HG02870 (cell line): ENCODE results near the gene PCSK2.

Source experiments
- ATAC-seq: cut with Tn5 transposase; IDR thresholded peaks from one replicate; pipeline ENCODE4 v1.9.1; 2021; ENCODE audit warnings: mild to moderate bottlenecking, moderate library complexity; ENCODE audit not compliant: unreplicated experiment

Gene PCSK2

GRCh38 chr20:17502105-17502504 is 275.3 kb downstream of the PCSK2 start:
- no peak for ATAC-seq

GRCh38 chr20:17503301-17504065 is 276.6 kb downstream of the PCSK2 start:
- ATAC-seq = no peak

GRCh38 chr20:17504066-17504897 is 277.4 kb downstream of the PCSK2 start:
- ATAC-seq = peak; percentile 2

GRCh38 chr20:17504898-17505635 is 278.2 kb downstream of the PCSK2 start:
- ATAC-seq = peak; percentile 66

DNA sequence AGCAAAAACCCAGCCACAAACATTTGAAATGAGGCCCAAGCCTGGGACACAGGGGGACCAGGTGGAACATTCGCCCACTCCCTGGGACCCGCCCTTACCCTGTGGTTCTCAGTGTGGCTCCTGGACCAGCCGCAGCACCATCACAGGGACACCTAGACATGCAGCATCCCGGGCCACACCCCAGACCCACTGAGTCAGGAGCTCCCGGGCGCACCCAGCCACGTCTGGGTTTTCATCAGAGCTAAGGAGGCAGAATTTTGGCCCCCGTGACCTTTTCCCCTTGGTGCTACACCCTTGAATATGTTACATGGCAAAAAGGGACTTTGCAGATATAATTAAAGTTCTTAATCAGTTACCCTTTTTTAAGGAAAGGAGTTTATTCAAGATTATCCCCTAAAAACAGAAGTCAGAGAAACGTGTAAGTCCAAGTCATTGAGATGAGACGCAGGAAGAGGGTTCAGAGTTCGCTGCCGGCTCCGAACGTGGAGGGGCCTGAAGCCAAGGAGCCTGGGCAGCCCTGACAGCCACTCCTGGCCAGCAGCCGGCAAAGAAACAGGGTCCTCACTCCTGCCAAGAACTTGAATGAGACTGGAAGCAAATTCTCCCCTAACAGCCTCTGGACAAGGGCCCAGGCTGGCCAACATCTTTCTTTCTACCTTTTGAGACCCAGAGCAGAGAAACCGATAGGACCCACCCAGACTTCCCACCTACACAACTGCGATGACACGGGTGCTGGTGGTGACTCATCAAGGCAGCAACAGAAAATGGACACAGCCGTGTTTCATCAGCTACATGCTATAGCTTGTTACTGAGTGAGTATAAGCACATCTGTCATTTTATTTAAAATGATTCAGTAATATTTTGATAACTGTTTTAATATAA is 279.0 kb downstream of the PCSK2 start:
- no peak for ATAC-seq

DNA sequence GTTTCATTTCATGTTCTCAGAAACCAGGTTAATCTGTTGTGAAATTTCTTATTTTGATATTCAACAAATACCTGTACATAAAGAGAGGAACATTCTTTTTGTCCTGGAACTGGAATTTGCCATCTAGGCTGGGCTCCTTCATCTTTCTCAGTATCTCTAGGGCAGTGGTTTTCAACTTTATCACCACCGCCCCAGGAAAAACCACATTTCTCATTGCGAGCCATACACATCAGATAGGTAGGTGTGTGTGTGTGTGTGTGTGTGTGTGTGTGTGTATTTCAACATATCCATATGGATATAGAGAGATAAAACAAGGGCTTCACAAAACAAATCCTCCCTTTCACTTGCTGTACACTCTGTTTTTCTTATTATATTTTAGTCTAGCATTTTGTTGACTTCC is 280.2 kb downstream of the PCSK2 start:
- ATAC-seq = no peak

- no peak for ATAC-seq
Observed at GRCh38 chr20:17507531-17507930, 280.7 kb downstream of the PCSK2 start.

DNA sequence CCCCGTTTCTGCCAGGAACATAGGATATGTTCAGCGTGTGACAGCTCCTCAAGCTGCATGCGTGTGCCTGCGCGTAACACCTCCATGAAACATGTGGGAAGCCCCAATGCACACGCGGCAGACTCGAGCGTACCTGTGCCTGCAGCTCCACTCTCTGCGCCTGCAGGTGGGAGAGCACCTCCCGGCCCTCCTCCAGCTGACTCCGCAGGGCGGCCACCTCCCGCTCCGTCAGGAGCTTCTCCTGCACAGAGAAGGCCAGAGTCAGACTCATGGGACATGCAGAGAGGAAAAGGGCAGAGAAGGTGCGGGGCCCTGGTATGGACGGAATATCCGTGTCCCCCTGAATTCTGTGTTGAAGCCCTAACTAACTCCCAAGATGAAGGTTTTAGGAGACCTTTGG is 281.9 kb downstream of the PCSK2 start:
- no peak for ATAC-seq

- no peak for ATAC-seq
Observed at GRCh38 chr20:17510548-17510947, 283.7 kb downstream of the PCSK2 start.

DNA sequence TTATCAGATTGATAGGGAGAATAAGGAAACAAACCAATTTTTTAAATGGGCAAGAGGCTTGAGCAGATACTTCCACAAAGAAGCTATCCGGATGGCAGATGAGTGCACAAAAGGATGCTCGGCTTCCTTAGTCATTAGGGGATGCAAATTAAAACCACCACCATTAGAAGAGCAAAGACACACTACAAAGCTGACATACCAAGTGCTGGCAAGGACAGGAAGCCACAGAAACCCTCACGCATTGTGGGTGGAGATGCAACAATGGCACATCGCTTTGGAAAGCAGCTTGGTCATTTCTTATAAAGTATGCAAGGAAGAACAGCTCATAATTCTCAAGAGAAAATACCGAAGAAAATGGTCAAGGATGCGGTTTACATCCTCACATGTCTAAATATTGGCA is 284.6 kb downstream of the PCSK2 start:
- no peak for ATAC-seq

DNA sequence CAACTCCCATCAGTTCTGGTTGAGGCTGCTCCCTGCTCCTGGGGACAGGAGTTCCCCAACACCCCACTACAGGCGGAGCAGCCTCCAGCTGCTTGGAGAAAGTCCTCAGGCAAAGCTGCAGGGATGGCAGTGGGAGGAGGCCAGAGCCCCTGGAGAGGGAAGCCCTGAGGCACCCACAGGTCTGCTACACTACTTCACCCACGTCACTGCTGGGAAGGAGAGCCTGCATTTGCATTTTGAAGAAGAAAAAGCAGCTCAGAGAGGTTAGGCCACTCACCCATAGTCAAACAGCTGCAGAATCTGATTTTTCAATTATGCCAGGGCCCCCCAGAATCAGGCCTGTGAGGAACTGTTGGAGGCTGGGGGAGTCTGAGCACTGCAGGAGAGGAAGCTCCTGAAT is 287.1 kb downstream of the PCSK2 start:
- no peak for ATAC-seq

DNA sequence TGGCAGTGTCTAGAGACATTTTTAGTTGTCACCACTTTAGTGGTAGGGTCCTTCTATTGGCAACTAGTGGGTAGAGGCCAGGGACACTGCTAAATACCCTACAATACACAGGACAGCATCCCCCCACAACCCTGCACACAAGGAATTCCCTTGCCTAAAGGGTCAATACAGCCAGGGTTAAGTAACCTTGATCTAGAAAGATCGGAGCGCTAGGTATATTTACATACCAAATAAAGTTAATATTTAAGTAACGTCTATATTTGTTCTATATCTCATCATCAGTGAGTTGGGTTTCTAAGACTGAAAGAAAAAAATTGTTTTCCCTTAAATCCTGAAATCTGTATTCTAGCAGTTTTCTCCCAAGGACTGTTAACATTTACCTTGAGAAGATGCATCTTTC is 288.2 kb downstream of the PCSK2 start:
- no peak for ATAC-seq

- no peak for ATAC-seq
Observed at GRCh38 chr20:17518339-17519052, 291.7 kb downstream of the PCSK2 start.

DNA sequence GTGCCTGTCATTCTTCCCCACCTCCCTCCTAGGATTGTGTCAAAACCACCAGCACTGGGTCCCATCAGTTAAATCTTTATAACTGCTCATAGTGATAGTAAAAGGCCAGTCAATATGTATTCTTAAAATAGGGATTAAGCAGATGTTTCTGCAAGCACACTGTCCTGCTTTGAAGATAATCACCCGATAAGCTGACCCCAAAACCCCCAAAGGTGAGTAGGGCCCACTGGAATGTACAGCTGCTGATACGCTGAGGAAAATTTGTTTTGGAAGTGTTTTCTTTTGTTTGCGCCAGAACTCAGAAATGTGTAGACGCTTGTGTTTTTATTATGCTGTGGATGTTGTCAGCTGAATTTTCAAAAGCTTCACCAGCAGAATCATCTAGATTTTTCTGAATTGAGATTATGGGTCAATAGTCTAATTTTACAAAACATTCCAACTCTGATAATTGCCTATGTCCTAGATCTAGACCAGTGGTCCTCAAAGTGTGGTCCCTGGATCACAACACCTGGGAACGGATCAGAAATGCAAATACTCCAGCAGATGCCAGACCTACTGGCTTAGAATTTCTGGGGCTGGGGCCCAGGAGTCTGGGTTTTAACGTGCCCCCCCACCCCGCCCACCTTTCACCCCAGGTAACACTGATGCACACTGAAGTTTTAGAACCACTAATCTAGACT is 292.9 kb downstream of the PCSK2 start:
- no peak for ATAC-seq

DNA sequence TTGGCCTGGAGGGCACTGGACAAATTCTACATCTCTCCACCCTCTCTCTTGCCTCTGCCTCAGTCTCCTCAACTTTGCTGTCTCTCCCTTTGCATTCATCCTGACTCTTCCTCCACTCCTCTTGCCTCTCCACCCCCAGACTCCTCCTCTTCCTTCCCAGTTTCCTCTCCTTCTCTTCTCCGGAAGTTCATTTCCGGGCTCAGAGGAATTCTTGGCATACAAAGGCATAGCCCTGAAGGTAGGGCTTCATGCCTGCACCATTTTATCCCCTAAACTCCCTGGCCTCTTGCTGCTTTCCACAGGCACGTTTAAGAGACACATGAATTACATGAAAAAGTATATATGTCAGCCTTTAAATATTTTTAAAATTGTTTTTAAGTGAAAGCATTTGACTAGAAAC is 293.7 kb downstream of the PCSK2 start:
- ATAC-seq = no peak

GRCh38 chr20:17522528-17522927 is 295.7 kb downstream of the PCSK2 start:
- no peak for ATAC-seq

GRCh38 chr20:17523326-17523725 is 296.5 kb downstream of the PCSK2 start:
- no peak for ATAC-seq

GRCh38 chr20:17524560-17524959 is 297.7 kb downstream of the PCSK2 start:
- no peak for ATAC-seq

GRCh38 chr20:17525132-17525531 is 298.3 kb downstream of the PCSK2 start:
- ATAC-seq = no peak
